Panc1 (cell line): ENCODE data around the gene GREB1. TPM values are rescaled to one million over a fixed set of nuclear protein-coding genes. Genes with fewer than 3 reads are reported as not detected.

Experiments used
- ATAC-seq: fragments of 200-7000 bp; cut with Tn5 transposase; 2 replicates; pipeline ENCODE4 v1.9.1; 2020; ENCODE audit warnings: mild to moderate bottlenecking, moderate library complexity
- BruUV-seq: library from RNA; stranded (reverse); fragments of 400-500 nt; replicated peaks from 2 replicates; lab custom pipeline; 2021; lab: Mats Ljungman, UMichigan
- CTCF ChIA-PET: fragments of 300-600 bp; sonication (Branson Sonifier 250); formaldehyde crosslinking; loops from one replicate; lab custom pipeline; 2022; ENCODE audit warnings: antibody characterized with exemption; lab: Charles Lee
- POLR2A ChIA-PET: fragments of 300-600 bp; sonication (Branson Sonifier 250); formaldehyde crosslinking; loops from one replicate; lab custom pipeline; 2022; ENCODE audit warnings: antibody characterized with exemption; lab: Charles Lee
- DNase-seq: peaks from one replicate; pipeline ENCODE4 v3.0.0-alpha.2; 2010; ENCODE audit warnings: low read depth, low spot score
- H3K27ac ChIP-seq: 2 replicates; pipeline ENCODE4 v1.5.1; 2011; ENCODE audit warnings: mild to moderate bottlenecking, low read length, inconsistent platforms
- H3K27me3 ChIP-seq: fragments of 200-500 bp; sonication (Bioruptor generic); 2 replicates; pipeline ENCODE4 v1.6.0; 2014; ENCODE audit warnings: low read length, inconsistent platforms; ENCODE audit not compliant: control insufficient read depth, insufficient read depth
- H3K36me3 ChIP-seq: fragments of 200-500 bp; sonication (Bioruptor generic); 2 replicates; pipeline ENCODE4 v1.5.1; 2014; ENCODE audit warnings: inconsistent platforms, mild to moderate bottlenecking, low read length, moderate library complexity; ENCODE audit not compliant: control insufficient read depth, insufficient read depth
- H3K4me1 ChIP-seq: 2 replicates; pipeline ENCODE4 v1.5.1; 2011; ENCODE audit warnings: inconsistent platforms, mild to moderate bottlenecking, low read length, moderate library complexity; ENCODE audit not compliant: control insufficient read depth, insufficient read depth
- H3K4me3 ChIP-seq, 2 experiments: 2 replicates each; pipeline ENCODE4 v1.5.1; 2011 to 2012; ENCODE audit warnings: low read depth in 2 of 2, low read length in 2 of 2, mild to moderate bottlenecking in 2 of 2, inconsistent platforms in 1 of 2, moderate library complexity in 1 of 2
- H3K9me3 ChIP-seq: fragments of 200-500 bp; sonication (Bioruptor generic); 2 replicates; pipeline ENCODE4 v1.5.1; 2014; ENCODE audit warnings: low read depth, mild to moderate bottlenecking, inconsistent platforms, low read length, moderate library complexity; ENCODE audit not compliant: control insufficient read depth, insufficient read depth
- POLR2AphosphoS5 ChIP-seq: IDR thresholded peaks from 2 replicates; pipeline ENCODE4 v1.6.1; 2012; ENCODE audit warnings: mild to moderate bottlenecking, low read depth, low read length, moderate library complexity
- SIN3A ChIP-seq: IDR thresholded peaks from 2 replicates; pipeline ENCODE4 v1.6.1; 2012; ENCODE audit warnings: low read depth, mild to moderate bottlenecking, low read length, moderate library complexity, borderline replicate concordance; ENCODE audit not compliant: insufficient read depth
- TCF7L2 ChIP-seq: IDR thresholded peaks from 2 replicates; pipeline ENCODE4 v1.6.1; 2011; ENCODE audit warnings: mild to moderate bottlenecking, low read depth, low read length, inconsistent platforms
- in situ Hi-C: cut with HindIII; loops from 2 replicates; pipeline ENCODE4 v1.10.0; 2016; ENCODE audit warnings: low sequenced_read_pairs, low pct_unique_long_range_greater_than_20kb
- intact Hi-C: fragments of 100-400 bp; cut with micrococcal nuclease; formaldehyde crosslinking; loops from one replicate; pipeline ENCODE4 v1.10.0; 2022; ENCODE audit not compliant: unreplicated experiment
- microRNA-seq: library from miRNA; unstranded; fragments of <30 nt; microRNA quantifications from one replicate; pipeline ENCODE4 v1.1.0, GENCODE V29; 2020; ENCODE audit not compliant: unreplicated experiment
- total RNA-seq: library from RNA; stranded (reverse); gene quantifications from one replicate; pipeline ENCODE4 v1.2.1, GENCODE V29; 2021; ENCODE audit not compliant: unreplicated experiment
- TF ChIP-seq, protein P1 (sequence below): fragments of 450-650 bp; IDR thresholded peaks from 2 replicates; pipeline ENCODE4 v1.5.1; 2017; ENCODE audit warnings: mild to moderate bottlenecking
- TF ChIP-seq, protein P2 (sequence below), 2 experiments: IDR thresholded peaks; 2 replicates each; pipeline ENCODE4 v1.6.1; 2011 to 2012; ENCODE audit warnings: low read depth in 2 of 2, control low read depth in 1 of 2, low read length in 1 of 2, mild to moderate bottlenecking in 1 of 2, moderate library complexity in 1 of 2; ENCODE audit not compliant: insufficient read depth in 1 of 2

Gene GREB1
- total RNA-seq, 1 experiment from 2014 or later, result 0.90 TPM

GRCh38 chr2:11691076-11691660, 157.3 kb downstream of the GREB1 start:
- Histone ChIP-seq H3K27me3 (no peaks in the 10 kb centered on the region), H3K4me1 (peaks cover 12% of the 10 kb centered on the region), H3K9me3 (no peaks in the 10 kb centered on the region), H3K27ac (no peak overlapping the region), H3K4me3 (no peak overlapping the region), H3K36me3 (no peaks in the 10 kb centered on the region)
- CTCF ChIA-PET, result no interaction called here
- no TSS peak for BruUV-seq
- no peak for DNase-seq
- TF ChIP-seq POLR2AphosphoS5 (no peak), SIN3A (no peak), TCF7L2 (no peak)
- TF ChIP-seq, protein P1, sequence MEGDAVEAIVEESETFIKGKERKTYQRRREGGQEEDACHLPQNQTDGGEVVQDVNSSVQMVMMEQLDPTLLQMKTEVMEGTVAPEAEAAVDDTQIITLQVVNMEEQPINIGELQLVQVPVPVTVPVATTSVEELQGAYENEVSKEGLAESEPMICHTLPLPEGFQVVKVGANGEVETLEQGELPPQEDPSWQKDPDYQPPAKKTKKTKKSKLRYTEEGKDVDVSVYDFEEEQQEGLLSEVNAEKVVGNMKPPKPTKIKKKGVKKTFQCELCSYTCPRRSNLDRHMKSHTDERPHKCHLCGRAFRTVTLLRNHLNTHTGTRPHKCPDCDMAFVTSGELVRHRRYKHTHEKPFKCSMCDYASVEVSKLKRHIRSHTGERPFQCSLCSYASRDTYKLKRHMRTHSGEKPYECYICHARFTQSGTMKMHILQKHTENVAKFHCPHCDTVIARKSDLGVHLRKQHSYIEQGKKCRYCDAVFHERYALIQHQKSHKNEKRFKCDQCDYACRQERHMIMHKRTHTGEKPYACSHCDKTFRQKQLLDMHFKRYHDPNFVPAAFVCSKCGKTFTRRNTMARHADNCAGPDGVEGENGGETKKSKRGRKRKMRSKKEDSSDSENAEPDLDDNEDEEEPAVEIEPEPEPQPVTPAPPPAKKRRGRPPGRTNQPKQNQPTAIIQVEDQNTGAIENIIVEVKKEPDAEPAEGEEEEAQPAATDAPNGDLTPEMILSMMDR, result no peak
- TF ChIP-seq, protein P2, sequence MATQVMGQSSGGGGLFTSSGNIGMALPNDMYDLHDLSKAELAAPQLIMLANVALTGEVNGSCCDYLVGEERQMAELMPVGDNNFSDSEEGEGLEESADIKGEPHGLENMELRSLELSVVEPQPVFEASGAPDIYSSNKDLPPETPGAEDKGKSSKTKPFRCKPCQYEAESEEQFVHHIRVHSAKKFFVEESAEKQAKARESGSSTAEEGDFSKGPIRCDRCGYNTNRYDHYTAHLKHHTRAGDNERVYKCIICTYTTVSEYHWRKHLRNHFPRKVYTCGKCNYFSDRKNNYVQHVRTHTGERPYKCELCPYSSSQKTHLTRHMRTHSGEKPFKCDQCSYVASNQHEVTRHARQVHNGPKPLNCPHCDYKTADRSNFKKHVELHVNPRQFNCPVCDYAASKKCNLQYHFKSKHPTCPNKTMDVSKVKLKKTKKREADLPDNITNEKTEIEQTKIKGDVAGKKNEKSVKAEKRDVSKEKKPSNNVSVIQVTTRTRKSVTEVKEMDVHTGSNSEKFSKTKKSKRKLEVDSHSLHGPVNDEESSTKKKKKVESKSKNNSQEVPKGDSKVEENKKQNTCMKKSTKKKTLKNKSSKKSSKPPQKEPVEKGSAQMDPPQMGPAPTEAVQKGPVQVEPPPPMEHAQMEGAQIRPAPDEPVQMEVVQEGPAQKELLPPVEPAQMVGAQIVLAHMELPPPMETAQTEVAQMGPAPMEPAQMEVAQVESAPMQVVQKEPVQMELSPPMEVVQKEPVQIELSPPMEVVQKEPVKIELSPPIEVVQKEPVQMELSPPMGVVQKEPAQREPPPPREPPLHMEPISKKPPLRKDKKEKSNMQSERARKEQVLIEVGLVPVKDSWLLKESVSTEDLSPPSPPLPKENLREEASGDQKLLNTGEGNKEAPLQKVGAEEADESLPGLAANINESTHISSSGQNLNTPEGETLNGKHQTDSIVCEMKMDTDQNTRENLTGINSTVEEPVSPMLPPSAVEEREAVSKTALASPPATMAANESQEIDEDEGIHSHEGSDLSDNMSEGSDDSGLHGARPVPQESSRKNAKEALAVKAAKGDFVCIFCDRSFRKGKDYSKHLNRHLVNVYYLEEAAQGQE (IDR thresholded peaks at IDR 0.05; ENCODE audit: insufficient read depth in 1 of 2, low read depth in 2 of 2, low read length in 1 of 2), result no peak
- intact Hi-C loops (no loop called here), in situ Hi-C loops (no loop called here)
- POLR2A ChIA-PET, result no interaction called here
- ATAC-seq, result no peak

Small RNA genes lying within 50 kb of the gene (microRNA-seq; reads per million reads assigned to microRNA genes)
- gene MIR4429, result not detected

Other genes starting within 250 kb of the GREB1 start
- gene ROCK2, start 189.4 kb upstream of the GREB1 start, total RNA-seq, result 47.9 TPM
- gene E2F6, start 67.9 kb upstream of the GREB1 start, total RNA-seq, result 23.9 TPM
- gene NTSR2, start 136.2 kb downstream of the GREB1 start, total RNA-seq, result 0.15 TPM
- gene LPIN1, start 212.6 kb downstream of the GREB1 start, total RNA-seq, result 51.8 TPM